LNCAP (cell line): ENCODE data around the gene SERPING1.

ENCODE experiments used
- CTCF ChIP-seq: fragments of 450-650 bp; IDR thresholded peaks from 2 replicates; pipeline ENCODE4 v1.5.1; 2017; ENCODE audit warnings: mild to moderate bottlenecking

The SERPING1 gene

GRCh38 chr11:57562596-57562995, 34.9 kb upstream of the SERPING1 start:
- no peak for TF ChIP-seq CTCF

GRCh38 chr11:57566005-57566904, 31.2 kb upstream of the SERPING1 start:
- no peak for TF ChIP-seq CTCF

- TF ChIP-seq CTCF = no peak
These were observed 30.5 kb upstream of the SERPING1 start for GRCh38 chr11:57566905-57567514.

GRCh38 chr11:57567515-57568329, 29.8 kb upstream of the SERPING1 start, which contains the start of gene UBE2L6:
UBE2L6 (minus strand) TSS chr11:57567672; CDS start chr11:57567611, 61 bp downstream.
- TF ChIP-seq CTCF = peak; percentile 95; the same call in 1 of the 2 replicates

- no peak; the same call in 1 of the 2 replicates for TF ChIP-seq CTCF
These were observed 29.1 kb upstream of the SERPING1 start for GRCh38 chr11:57568330-57568766.

- TF ChIP-seq CTCF = no peak
These were observed 25.9 kb upstream of the SERPING1 start for GRCh38 chr11:57571606-57572005.

- TF ChIP-seq CTCF = no peak
These were observed 23.4 kb upstream of the SERPING1 start for GRCh38 chr11:57574061-57574460.
